Glomerular visceral epithelial cell (primary cell): ENCODE measurements around the gene MAL.

Source experiments
- DNase-seq: peaks from one replicate; pipeline ENCODE4 v3.0.0-alpha.2; 2016; ENCODE audit errors: extremely low spot score

MAL gene

DNA sequence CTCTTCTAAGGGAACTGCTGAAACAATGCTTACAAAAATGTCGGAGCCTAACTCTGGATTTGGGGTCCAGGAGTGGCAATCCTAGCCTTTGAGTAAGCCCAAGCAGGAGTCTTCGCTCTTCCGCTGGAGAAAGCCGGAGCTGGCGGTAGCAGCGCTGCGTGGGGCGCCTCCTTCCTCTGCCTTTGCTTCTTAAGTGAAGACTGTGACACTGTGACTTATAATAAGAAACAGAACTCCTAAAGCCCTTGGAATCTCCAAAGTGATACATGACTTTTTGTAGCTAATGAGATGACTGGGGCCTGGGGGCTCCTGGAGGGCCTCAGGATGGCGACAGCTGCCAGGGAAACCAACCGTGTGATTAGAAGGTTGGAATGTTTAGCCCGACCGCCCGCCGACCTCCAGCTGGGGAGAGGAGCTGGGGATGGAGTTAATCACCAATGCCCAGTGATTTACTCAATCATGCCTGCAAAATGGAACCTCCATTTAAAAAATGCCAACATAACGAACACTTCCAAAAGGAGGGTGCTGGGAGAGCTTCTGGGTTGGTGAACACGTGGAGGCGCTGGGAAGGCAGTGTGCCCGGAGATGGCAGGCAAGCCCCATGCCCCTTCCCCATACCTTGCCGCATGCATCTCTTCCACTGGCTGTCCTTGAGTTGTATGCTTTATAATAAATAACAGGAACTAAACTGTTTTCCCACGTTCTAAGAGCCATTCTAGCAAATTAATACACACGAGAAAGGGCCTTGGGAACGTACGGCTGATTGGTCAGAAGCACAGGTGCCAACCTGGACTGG is 29.0 kb upstream of the MAL start:
- peak; percentile 84 for DNase-seq

- DNase-seq = no peak
Measured at GRCh38 chr2:94997981-94998930, 27.3 kb upstream of the MAL start.

- DNase-seq = no peak
Measured at GRCh38 chr2:94999431-94999883, 26.1 kb upstream of the MAL start.

DNA sequence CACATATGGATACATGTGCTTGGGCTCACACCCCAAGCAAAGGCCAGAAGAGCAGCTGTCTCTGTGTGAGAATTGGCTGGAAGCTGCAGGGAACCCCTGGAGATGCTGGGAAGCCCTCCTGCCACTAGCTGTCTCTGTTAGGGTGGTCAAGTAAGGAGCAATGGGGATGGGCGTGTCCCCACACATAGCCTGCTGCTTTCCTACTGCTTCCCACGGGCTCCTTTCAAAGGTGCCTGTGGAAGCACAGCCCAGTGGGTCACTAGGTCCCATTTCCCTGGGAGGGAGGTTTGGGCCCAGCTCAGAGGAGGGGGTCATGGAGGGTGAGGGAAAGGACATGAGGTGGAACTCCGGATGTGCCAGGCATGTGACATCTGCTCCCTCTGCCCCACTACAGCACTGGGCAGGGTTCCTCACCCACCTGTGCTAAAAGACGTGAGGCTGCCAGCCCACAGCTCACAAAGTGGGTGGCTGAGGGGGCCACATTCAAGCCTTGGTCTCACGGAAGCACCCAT is 24.4 kb upstream of the MAL start:
- no peak for DNase-seq

DNA sequence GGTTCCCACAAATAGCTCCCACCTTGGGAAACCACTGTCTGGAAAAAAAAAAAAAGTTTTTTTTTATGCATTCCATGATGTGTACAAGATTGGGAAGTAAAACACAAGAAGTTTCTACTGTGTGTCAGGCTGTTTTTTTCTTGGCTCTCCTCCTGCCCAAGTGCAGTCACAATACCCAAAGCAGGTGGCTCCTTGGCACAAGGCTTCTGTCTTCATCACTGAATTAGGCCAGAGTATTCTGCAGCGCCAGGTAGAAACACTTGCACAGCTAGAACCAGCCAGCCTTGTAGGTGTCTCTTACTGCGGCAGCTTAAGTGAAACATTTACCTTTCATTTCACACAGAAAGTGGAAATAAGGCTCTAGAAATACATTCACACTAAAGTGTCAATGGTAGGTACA is 23.8 kb upstream of the MAL start:
- no peak for DNase-seq

- no peak for DNase-seq
Measured at GRCh38 chr2:95002498-95002897, 23.0 kb upstream of the MAL start.

DNA sequence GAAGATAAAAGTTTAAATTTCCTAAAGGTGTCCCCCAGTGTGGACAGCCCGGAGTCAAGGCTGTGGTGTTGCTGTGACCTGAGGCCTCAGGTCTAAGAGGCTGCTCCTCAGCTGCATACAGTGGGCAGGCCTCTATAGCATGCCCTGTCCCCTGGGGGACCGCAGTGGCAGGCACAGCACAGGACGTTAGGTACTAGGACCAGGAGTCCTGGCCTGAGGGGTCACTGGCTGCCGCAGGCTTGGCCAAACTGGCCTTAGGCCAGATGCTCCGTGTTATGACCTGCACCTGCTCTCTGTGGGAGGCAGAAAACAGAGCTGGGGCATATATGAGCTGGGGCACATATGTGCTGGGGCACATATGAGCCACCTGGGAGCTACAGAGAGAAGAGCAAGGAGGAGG is 21.2 kb upstream of the MAL start:
- no peak for DNase-seq

GRCh38 chr2:95004711-95005110 is 20.8 kb upstream of the MAL start:
- DNase-seq = no peak

DNA sequence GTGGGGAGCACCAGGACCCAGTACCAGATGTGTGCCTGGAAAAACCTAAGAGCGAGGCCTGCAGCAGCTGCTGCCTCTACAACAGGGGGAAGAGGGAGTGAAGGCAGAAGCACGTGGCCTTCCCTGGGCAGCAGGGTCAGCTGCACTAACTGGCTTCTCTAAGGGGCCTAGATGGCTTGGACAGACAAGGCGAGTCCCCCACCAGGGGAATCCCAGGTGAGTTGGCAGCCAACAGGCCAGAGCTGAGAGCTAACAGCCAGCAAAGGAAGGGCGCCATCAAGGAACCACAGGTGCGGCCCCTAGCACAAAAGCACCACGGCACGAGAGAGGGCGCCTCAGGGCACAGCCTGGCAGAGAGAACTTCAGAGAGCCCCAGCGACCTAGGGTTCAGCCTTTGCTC is 19.8 kb upstream of the MAL start:
- no peak for DNase-seq

DNA sequence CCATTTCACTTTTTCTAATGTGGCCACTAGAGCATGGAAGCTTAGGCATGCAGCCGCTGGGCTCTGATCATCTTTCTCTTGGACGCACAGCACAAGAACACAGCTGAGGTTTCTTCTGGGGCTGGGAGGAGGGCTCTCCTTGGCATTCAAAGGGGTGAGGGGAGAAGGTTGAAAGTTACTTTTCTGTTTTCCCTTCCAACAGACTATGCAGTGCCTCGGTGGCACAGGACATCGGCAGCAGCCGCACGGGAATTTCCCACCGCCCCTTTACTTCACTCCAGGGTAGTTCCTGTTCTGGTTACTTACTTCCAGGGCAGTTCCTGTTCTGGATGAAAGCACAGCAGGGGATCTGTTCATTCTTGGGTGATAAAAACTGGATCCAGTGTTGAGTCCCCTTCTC is 18.9 kb upstream of the MAL start:
- no peak for DNase-seq

- DNase-seq = no peak
Measured at GRCh38 chr2:95007031-95007609, 18.4 kb upstream of the MAL start.

DNA sequence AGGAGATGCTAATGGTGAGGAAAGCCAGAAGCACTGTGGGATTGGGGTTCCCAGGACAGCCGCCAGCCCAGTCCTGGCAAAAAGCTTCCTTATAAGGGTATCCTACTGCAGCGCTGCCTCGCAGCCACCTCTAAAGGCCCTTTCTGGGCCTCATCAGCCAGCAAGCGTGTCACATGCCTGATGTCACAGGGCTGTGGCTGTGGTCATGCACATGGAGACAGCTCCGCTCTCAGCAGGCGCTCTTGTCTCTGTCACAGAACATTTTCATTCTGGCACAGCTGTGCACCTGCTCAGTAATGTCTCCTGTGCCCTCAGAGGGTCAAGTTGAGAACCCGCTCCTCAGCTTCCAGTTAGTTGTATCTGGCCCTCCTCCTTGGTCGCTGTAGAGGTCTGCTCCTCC is 17.7 kb upstream of the MAL start:
- DNase-seq = no peak

DNA sequence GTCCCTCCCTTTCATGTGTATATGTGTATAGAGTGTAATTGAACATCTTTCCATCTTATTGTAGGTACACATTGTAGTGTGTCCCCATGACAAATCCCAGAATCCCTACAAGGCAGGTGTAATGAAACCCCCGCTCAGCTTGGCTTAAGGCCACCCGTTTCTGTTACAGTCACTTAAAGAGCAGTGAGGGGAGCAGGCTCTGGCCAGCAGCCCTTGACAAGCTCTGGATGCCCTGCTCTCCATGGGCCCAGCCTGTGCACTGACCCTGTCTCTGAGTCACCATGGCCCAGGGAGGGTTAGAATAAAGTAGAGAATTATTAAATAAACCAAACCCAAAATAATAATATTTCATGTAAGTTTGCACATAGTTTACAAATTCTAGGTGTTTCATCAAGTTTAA is 17.2 kb upstream of the MAL start:
- peak; percentile 61 for DNase-seq

GRCh38 chr2:95008996-95009395 is 16.5 kb upstream of the MAL start:
- no peak for DNase-seq

DNA sequence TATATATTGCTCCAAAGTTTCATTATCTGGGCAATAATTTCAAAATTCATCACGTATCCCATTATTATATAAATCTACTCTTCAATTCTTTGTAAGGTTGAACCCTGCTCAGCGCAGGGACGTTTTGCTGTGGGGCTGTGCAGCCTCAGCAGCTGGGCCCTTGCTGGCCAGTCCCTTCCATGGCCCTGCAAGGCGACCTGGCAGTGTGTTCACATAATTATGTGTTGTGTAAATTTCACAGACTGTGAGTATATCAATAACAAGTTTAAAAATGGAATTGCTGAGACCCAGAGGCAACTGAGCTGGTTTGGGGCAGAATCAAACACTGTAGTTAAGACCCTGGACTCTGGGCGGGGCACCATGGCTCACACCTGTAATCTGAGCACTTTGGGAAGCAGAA is 16.1 kb upstream of the MAL start:
- no peak for DNase-seq

- no peak for DNase-seq
Measured at GRCh38 chr2:95010126-95010525, 15.4 kb upstream of the MAL start.

DNA sequence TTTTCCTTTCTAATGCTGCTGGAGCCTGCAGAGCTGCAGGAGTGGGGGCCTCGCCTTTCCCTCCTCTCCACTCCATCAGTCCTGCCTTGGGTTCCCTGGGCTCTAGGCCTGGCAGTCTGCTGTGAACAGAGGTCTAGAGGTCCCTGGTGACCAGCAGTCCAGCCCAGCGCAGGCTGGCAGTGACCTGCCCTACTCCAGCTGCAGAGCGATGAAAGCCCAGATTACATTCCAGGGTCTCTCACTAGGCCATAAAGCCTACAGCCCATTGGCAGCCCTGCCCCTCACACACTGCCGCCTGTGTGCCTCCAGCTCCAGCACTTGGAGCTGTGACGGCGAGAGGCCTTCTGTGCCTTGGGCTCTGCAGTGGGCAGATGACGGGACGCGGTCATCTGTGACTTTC is 14.8 kb upstream of the MAL start:
- DNase-seq = no peak

GRCh38 chr2:95012881-95013550 is 12.5 kb upstream of the MAL start:
- peak; percentile 52 for DNase-seq

DNA sequence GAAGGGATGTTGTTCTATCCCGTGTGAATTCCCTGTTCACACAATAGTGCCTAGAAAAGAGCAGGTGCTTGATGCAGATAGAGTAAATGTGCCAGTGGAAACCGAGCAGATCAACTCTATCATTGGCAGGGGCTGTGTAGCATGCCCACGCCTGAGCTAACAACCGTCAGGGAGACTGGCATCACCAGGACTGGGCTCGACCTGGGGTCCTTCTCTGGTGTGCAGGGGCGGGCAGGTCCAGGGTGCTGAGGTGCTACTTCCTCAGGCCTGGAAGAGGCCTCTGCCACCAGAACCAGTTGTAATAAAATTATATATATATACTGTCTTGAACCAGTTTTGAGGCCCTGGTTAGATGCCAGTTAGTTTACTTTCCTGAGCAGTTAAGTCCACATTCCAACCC is 11.8 kb upstream of the MAL start:
- DNase-seq = no peak

GRCh38 chr2:95014126-95014708 is 11.3 kb upstream of the MAL start:
- no peak for DNase-seq

GRCh38 chr2:95015261-95015912 is 10.1 kb upstream of the MAL start:
- DNase-seq = no peak
